Breast epithelium (tissue), 4 donors: ENCODE data around the gene IMMP2L. TPM values are rescaled to one million over a fixed set of nuclear protein-coding genes. Genes with fewer than 3 reads are reported as not detected.

ENCODE experiments used
- DNase-seq, 2 donors: peaks; one replicate each; pipeline ENCODE4 v3.0.0-alpha.2; 2019; ENCODE audit warnings: low spot score in 2 of 2
- H3K27ac ChIP-seq, 2 donors: fragments of 200-600 bp; sonication (generic) in 1 of 2; one replicate each; pipeline ENCODE4 v1.5.1; 2016 to 2019; ENCODE audit warnings: mild to moderate bottlenecking in 1 of 2
- H3K27me3 ChIP-seq, 2 donors: fragments of 200-600 bp; sonication (generic) in 1 of 2; one replicate each; pipeline versions ENCODE4 v1.5.1 to v1.6.0; 2017 to 2019; ENCODE audit warnings: control low read depth in 1 of 2, mild to moderate bottlenecking in 1 of 2
- H3K36me3 ChIP-seq: fragments of 200-600 bp; one replicate; pipeline ENCODE4 v1.5.1; 2019
- H3K4me1 ChIP-seq, 2 donors: fragments of 200-600 bp; sonication (generic); one replicate each; pipeline ENCODE4 v1.5.1; 2016 to 2019; ENCODE audit warnings: control low read depth in 1 of 2
- H3K4me3 ChIP-seq, 3 donors: fragments of 200-600 bp; sonication (generic); 1 replicate in 2 of 3; 2 replicates in 1 of 3; pipeline ENCODE4 v1.5.1; 2016 to 2019; ENCODE audit warnings: mild to moderate bottlenecking in 3 of 3, moderate library complexity in 2 of 3
- H3K9me3 ChIP-seq, 2 donors: fragments of 200-600 bp; sonication (generic) in 1 of 2; one replicate each; pipeline ENCODE4 v1.5.1; 2016 to 2019; ENCODE audit warnings: control low read depth in 1 of 2
- POLR2A ChIP-seq: fragments of 450-650 bp; IDR thresholded peaks from one replicate; pipeline ENCODE4 v1.6.1; 2016; ENCODE audit warnings: antibody characterized with exemption, mild to moderate bottlenecking, moderate library complexity
- POLR2AphosphoS5 ChIP-seq, 3 donors: sonication (generic); formaldehyde crosslinking; IDR thresholded peaks; one replicate each; pipeline ENCODE4 v1.6.1; 2017; ENCODE audit warnings: antibody characterized with exemption in 3 of 3
- intact Hi-C: fragments of 100-400 bp; cut with DNase I; formaldehyde crosslinking; loops from one replicate; pipeline ENCODE4 v1.15.1; 2023; ENCODE audit warnings: low total_unique reads
- total RNA-seq, 3 donors: library from RNA; depleted of rRNA; stranded (reverse); fragments of >200 nt; gene quantifications; one replicate each; pipeline ENCODE4 v1.1.0, GENCODE V29; 2016
- TF ChIP-seq, protein P1 (sequence below), 3 donors: fragments of 450-650 bp; IDR thresholded peaks; one replicate each; pipeline ENCODE4 v1.5.1; 2016 to 2017; ENCODE audit warnings: antibody characterized with exemption in 3 of 3, mild to moderate bottlenecking in 3 of 3, moderate library complexity in 3 of 3

The IMMP2L gene
- total RNA-seq, 3 donors from 2014 or later: 19.8 to 39.7 (median 30.8) TPM

GRCh38 chr7:111057066-111057465, 505.2 kb downstream of the IMMP2L start:
- DNase-seq: no peak
- no peak overlapping the region for H3K27ac ChIP-seq
- H3K9me3 ChIP-seq: no peaks in the 10 kb centered on the region
- H3K36me3 ChIP-seq: no peaks in the 10 kb centered on the region
- no peak overlapping the region for H3K4me3 ChIP-seq
- no peaks in the 10 kb centered on the region for H3K4me1 ChIP-seq
- H3K27me3 ChIP-seq: no peaks in the 10 kb centered on the region
- intact Hi-C loops: no loop called here
- TF ChIP-seq POLR2A (no peak), POLR2AphosphoS5 (IDR thresholded peaks at IDR 0.05) (no peak)
- TF ChIP-seq, protein P1, sequence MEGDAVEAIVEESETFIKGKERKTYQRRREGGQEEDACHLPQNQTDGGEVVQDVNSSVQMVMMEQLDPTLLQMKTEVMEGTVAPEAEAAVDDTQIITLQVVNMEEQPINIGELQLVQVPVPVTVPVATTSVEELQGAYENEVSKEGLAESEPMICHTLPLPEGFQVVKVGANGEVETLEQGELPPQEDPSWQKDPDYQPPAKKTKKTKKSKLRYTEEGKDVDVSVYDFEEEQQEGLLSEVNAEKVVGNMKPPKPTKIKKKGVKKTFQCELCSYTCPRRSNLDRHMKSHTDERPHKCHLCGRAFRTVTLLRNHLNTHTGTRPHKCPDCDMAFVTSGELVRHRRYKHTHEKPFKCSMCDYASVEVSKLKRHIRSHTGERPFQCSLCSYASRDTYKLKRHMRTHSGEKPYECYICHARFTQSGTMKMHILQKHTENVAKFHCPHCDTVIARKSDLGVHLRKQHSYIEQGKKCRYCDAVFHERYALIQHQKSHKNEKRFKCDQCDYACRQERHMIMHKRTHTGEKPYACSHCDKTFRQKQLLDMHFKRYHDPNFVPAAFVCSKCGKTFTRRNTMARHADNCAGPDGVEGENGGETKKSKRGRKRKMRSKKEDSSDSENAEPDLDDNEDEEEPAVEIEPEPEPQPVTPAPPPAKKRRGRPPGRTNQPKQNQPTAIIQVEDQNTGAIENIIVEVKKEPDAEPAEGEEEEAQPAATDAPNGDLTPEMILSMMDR (IDR thresholded peaks at IDR 0.05): no peak

DNA sequence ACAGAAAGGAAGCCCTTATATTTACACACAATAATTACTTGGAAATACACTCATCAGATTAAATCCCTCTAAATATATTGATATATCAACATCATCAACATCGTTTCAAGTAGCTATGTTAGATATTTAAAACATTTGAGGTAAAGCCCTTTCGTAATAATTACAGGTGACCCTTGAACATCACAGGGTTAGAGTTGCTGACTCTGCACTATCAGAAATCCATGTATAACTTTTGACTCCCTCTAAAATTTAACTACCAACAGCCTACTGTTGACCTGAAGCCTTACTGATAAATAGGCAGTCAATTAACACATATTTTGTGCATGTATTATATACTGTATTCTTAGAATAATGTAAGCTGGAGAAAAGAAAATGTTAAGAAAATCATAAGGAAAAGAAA, 505.9 kb downstream of the IMMP2L start:
- no peak for DNase-seq
- H3K27ac ChIP-seq: no peak overlapping the region
- no peaks in the 10 kb centered on the region for H3K27me3 ChIP-seq
- H3K9me3 ChIP-seq: no peaks in the 10 kb centered on the region
- no peak overlapping the region for H3K4me3 ChIP-seq
- no peaks in the 10 kb centered on the region for H3K36me3 ChIP-seq
- H3K4me1 ChIP-seq: no peaks in the 10 kb centered on the region
- intact Hi-C loops: no loop called here
- TF ChIP-seq POLR2A: no peak
- TF ChIP-seq, protein P1 (IDR thresholded peaks at IDR 0.05): no peak

- no peak for DNase-seq
- Histone ChIP-seq H3K27me3 (no peaks in the 10 kb centered on the region), H3K9me3 (no peaks in the 10 kb centered on the region), H3K4me1 (no peaks in the 10 kb centered on the region), H3K36me3 (no peaks in the 10 kb centered on the region), H3K4me3 (no peak overlapping the region), H3K27ac (no peak overlapping the region)
- TF ChIP-seq POLR2A (no peak), POLR2AphosphoS5 (IDR thresholded peaks at IDR 0.05) (no peak)
- TF ChIP-seq, protein P1 (IDR thresholded peaks at IDR 0.05): no peak
- intact Hi-C loops: no loop called here
Observed at GRCh38 chr7:111053035-111053434, 509.3 kb downstream of the IMMP2L start.

DNA sequence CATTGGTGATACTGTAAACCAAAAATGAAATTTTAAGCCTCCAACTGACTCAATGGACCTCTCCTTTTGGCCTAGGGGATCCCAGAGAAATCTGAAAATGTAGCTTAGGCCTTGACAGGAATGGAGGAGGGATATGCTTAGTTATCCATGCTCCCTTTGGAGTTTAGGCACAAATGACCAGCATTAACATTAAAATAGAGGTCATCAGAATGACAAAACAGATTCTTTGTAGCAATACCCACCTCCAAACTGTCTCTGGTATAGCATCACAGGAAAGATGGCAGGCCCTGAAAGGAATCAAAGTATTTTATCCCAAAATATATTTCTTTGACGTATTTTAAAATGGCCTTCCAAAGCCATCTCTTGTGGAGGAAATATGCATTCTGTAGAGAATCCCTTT, 510.5 kb downstream of the IMMP2L start:
- H3K9me3 ChIP-seq: no peaks in the 10 kb centered on the region
- H3K36me3 ChIP-seq: no peaks in the 10 kb centered on the region
- intact Hi-C loops: no loop called here
- no peaks in the 10 kb centered on the region for H3K27me3 ChIP-seq
- no peak overlapping the region for H3K4me3 ChIP-seq
- no peak overlapping the region for H3K27ac ChIP-seq
- no peak for DNase-seq
- no peaks in the 10 kb centered on the region for H3K4me1 ChIP-seq
- TF ChIP-seq POLR2AphosphoS5 (IDR thresholded peaks at IDR 0.05) (no peak), POLR2A (no peak)
- TF ChIP-seq, protein P1 (IDR thresholded peaks at IDR 0.05): no peak

DNA sequence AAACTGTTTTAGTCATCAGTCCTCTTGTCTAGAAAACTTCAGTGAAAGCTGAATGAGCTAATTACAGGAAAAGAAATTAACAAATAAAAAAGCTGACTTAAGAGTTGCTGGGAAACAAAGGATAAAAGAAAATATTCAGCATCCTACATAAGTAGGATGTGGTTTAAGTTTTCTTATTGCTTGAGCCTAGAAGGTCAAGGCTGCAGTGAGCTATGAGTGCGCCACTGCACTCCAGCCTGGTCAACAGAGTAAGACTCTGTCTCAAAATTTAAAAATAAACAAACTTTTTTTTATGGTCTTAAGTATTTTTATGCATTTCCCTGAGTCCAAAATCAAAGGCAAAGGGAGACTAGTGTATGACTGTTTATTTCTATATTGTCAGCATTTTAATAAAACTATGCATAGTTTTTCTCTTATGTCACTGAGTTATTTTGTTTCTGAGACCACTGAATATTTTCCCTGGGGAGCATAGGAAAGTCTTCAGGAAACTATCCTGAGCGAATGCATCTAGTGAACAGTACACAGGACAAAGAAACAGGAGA, 511.3 kb downstream of the IMMP2L start:
- no peaks in the 10 kb centered on the region for H3K36me3 ChIP-seq
- no peaks in the 10 kb centered on the region for H3K4me1 ChIP-seq
- no peaks in the 10 kb centered on the region for H3K9me3 ChIP-seq
- H3K27ac ChIP-seq: no peak overlapping the region
- no peaks in the 10 kb centered on the region for H3K27me3 ChIP-seq
- no peak overlapping the region for H3K4me3 ChIP-seq
- intact Hi-C loops: no loop called here
- TF ChIP-seq, protein P1 (IDR thresholded peaks at IDR 0.05): no peak
- TF ChIP-seq POLR2AphosphoS5 (IDR thresholded peaks at IDR 0.05) (no peak), POLR2A (no peak)
- DNase-seq: no peak
